H9 (cell line): ENCODE measurements around the gene SMIM12. TPM values are rescaled to one million over a fixed set of nuclear protein-coding genes. Genes with fewer than 3 reads are reported as not detected.

Experiments used
- DNase-seq: peaks from one replicate; pipeline ENCODE4 v3.0.0-alpha.2; 2017
- H2AFZ ChIP-seq: one replicate; pipeline ENCODE4 v1.6.1; 2013; ENCODE audit warnings: mild to moderate bottlenecking, low read length, control low read depth, moderate library complexity
- H2AK5ac ChIP-seq: 2 replicates; pipeline ENCODE4 v1.6.1; 2013; ENCODE audit warnings: low read length, control low read depth, mixed read lengths; ENCODE audit not compliant: insufficient read length
- H2BK120ac ChIP-seq: one replicate; pipeline ENCODE4 v1.6.1; 2013; ENCODE audit warnings: low read depth, mild to moderate bottlenecking, low read length, control low read depth, inconsistent platforms; ENCODE audit not compliant: poor library complexity, severe bottlenecking
- H2BK12ac ChIP-seq: 2 replicates; pipeline ENCODE4 v1.6.1; 2013; ENCODE audit warnings: low read length, control low read depth, mixed read lengths, low read depth; ENCODE audit not compliant: insufficient read length
- H2BK15ac ChIP-seq: 2 replicates; pipeline ENCODE4 v1.6.1; 2013; ENCODE audit warnings: low read depth, low read length, control low read depth
- H2BK20ac ChIP-seq: one replicate; pipeline ENCODE4 v1.6.1; 2013; ENCODE audit warnings: low read depth, mild to moderate bottlenecking, low read length, control low read depth, inconsistent platforms; ENCODE audit not compliant: poor library complexity, severe bottlenecking
- H2BK5ac ChIP-seq: 2 replicates; pipeline ENCODE4 v1.6.1; 2013; ENCODE audit warnings: low read length, control low read depth, mixed read lengths; ENCODE audit not compliant: insufficient read length
- H3K14ac ChIP-seq: 2 replicates; pipeline ENCODE4 v1.6.1; 2013; ENCODE audit warnings: low read length, control low read depth; ENCODE audit not compliant: insufficient read depth
- H3K18ac ChIP-seq: 2 replicates; pipeline ENCODE4 v1.6.1; 2013; ENCODE audit warnings: low read depth, mild to moderate bottlenecking, mixed read lengths, low read length, control low read depth; ENCODE audit not compliant: insufficient read length
- H3K23ac ChIP-seq: 2 replicates; pipeline ENCODE4 v1.6.1; 2013; ENCODE audit warnings: low read length, control low read depth, mixed read lengths, low read depth; ENCODE audit not compliant: insufficient read length
- H3K23me2 ChIP-seq: 2 replicates; pipeline ENCODE4 v1.6.1; 2013; ENCODE audit warnings: low read depth, mild to moderate bottlenecking, mixed read lengths, low read length, control low read depth; ENCODE audit not compliant: insufficient read length, poor library complexity, severe bottlenecking
- H3K27ac ChIP-seq: 2 replicates; pipeline ENCODE4 v1.5.1; 2013; ENCODE audit warnings: low read length, control low read depth, mixed read lengths, low read depth; ENCODE audit not compliant: insufficient read length
- H3K27me3 ChIP-seq: 2 replicates; pipeline ENCODE4 v1.6.1; 2013; ENCODE audit warnings: low read length, control low read depth, inconsistent platforms; ENCODE audit not compliant: insufficient read depth
- H3K4ac ChIP-seq: 2 replicates; pipeline ENCODE4 v1.6.1; 2013; ENCODE audit warnings: low read depth, mild to moderate bottlenecking, control low read depth, inconsistent platforms, low read length, moderate library complexity
- H3K4me1 ChIP-seq: 2 replicates; pipeline ENCODE4 v1.6.1; 2013; ENCODE audit warnings: low read length, control low read depth, inconsistent platforms; ENCODE audit not compliant: insufficient read depth
- H3K4me2 ChIP-seq: 2 replicates; pipeline ENCODE4 v1.6.1; 2013; ENCODE audit warnings: low read length, control low read depth, mixed read lengths; ENCODE audit not compliant: insufficient read length, insufficient read depth
- H3K56ac ChIP-seq: 2 replicates; pipeline ENCODE4 v1.6.1; 2013; ENCODE audit warnings: low read depth, mild to moderate bottlenecking, mixed read lengths, low read length, control low read depth; ENCODE audit not compliant: insufficient read length
- H3K79me1 ChIP-seq: 2 replicates; pipeline ENCODE4 v1.6.1; 2013; ENCODE audit warnings: low read depth, mild to moderate bottlenecking, moderate library complexity, low read length, control low read depth, inconsistent platforms; ENCODE audit not compliant: insufficient read depth, poor library complexity, severe bottlenecking
- H3K79me2 ChIP-seq: 2 replicates; pipeline ENCODE4 v1.6.1; 2013; ENCODE audit warnings: low read length, control low read depth, inconsistent platforms; ENCODE audit not compliant: insufficient read depth
- H3K9ac ChIP-seq: 2 replicates; pipeline ENCODE4 v1.6.1; 2013; ENCODE audit warnings: low read length, control low read depth, mixed read lengths; ENCODE audit not compliant: insufficient read length; ENCODE audit errors: extremely low read depth
- H3K9me3 ChIP-seq: one replicate; pipeline ENCODE4 v1.6.1; 2013; ENCODE audit warnings: low read depth, low read length, inconsistent platforms; ENCODE audit not compliant: control insufficient read depth
- H3T11ph ChIP-seq: one replicate; pipeline ENCODE4 v1.6.1; 2013; ENCODE audit warnings: mild to moderate bottlenecking, low read length, control low read depth, inconsistent platforms
- H4K20me1 ChIP-seq: one replicate; pipeline ENCODE4 v1.6.1; 2013; ENCODE audit not compliant: control insufficient read depth, insufficient read length, insufficient read depth
- H4K5ac ChIP-seq: 2 replicates; pipeline ENCODE4 v1.6.1; 2013; ENCODE audit warnings: low read depth, mild to moderate bottlenecking, mixed read lengths, low read length, control low read depth; ENCODE audit not compliant: insufficient read length
- H4K8ac ChIP-seq: replicated peaks from 2 replicates; pipeline ENCODE4 v1.6.1; 2013; ENCODE audit warnings: low read length, control low read depth, mixed read lengths, low read depth; ENCODE audit not compliant: insufficient read length
- H4K91ac ChIP-seq: 2 replicates; pipeline ENCODE4 v1.6.1; 2013; ENCODE audit warnings: low read depth, mild to moderate bottlenecking, moderate library complexity, mixed read lengths, low read length, control low read depth; ENCODE audit not compliant: insufficient read length
- H3K27ac Mint-ChIP-seq, 3 experiments: 2 replicates in 2 of 3; 3 replicates in 1 of 3; pipeline ENCODE4 v1.8.0; 2020 to 2021; ENCODE audit warnings: mixed read lengths in 3 of 3, mild to moderate bottlenecking in 1 of 3, moderate library complexity in 1 of 3
- H3K27me3 Mint-ChIP-seq: 2 replicates; pipeline ENCODE4 v1.8.0; 2021; ENCODE audit warnings: low read depth, mild to moderate bottlenecking, moderate library complexity, mixed read lengths
- H3K36me3 Mint-ChIP-seq, 3 experiments: 2 replicates in 2 of 3; 3 replicates in 1 of 3; pipeline ENCODE4 v1.8.0; 2020 to 2021; ENCODE audit warnings: low read depth in 3 of 3, mixed read lengths in 3 of 3; ENCODE audit not compliant: insufficient read depth in 1 of 3
- H3K4me1 Mint-ChIP-seq, 2 experiments: 2 replicates each; pipeline ENCODE4 v1.8.0; 2020; ENCODE audit warnings: mixed read lengths in 2 of 2
- H3K4me3 Mint-ChIP-seq, 2 experiments: 2 replicates in 1 of 2; 3 replicates in 1 of 2; pipeline ENCODE4 v1.8.0; 2020 to 2021; ENCODE audit warnings: mild to moderate bottlenecking in 2 of 2, mixed read lengths in 2 of 2, moderate library complexity in 1 of 2
- H3K9me3 Mint-ChIP-seq, 2 experiments: 2 replicates in 1 of 2; 3 replicates in 1 of 2; pipeline ENCODE4 v1.8.0; 2020; ENCODE audit warnings: mild to moderate bottlenecking in 2 of 2, mixed read lengths in 2 of 2, moderate library complexity in 1 of 2
- WGBS: extraction: QIAGEN DNeasy Blood & Tissue Kit; methylation state at CpG from one replicate; pipeline ENCODE4 v1.1.7; 2013; ENCODE audit warnings: missing lambda C conversion rate, low lambda C conversion rate, mixed read lengths; ENCODE audit not compliant: insufficient read length; ENCODE audit errors: extremely low coverage; 5-methylcytosine and 5-hydroxymethylcytosine counted together
- total RNA-seq: library from RNA; stranded (reverse); gene quantifications from 2 replicates; pipeline ENCODE4 v1.2.1, GENCODE V29; 2021
- TF ChIP-seq, protein P1 (sequence below): fragments of 200-600 bp; sonication (generic); conservative IDR thresholded peaks from 3 replicates; pipeline ENCODE4 v1.8.0; 2021; ENCODE audit warnings: antibody characterized with exemption, mild to moderate bottlenecking

Gene SMIM12
- total RNA-seq, 1 experiment from 2014 or later: 40.9 TPM

DNA sequence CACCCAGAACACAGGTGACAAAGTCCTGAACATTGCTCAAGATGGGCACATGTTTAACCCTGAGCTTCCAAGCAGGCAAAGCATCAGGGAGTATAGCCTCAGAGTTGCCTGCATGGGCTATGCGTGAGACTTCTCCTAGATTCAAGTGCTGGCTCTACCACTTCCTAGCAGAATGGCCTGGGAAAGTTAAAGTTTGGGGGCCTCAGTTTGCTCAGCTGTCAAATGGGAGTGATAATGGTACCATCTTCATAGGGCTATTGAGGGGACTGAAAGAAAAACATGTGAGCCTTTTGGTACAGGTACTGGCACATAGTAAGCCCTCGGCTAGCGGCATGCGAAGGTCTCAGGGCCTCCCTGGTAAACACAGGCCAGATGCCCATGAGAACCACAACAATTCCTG, 28.0 kb upstream of the SMIM12 start:
- Histone ChIP-seq H2BK5ac (no peak overlapping the region), H3K23me2 (peaks cover 4% of the 10 kb centered on the region), H2BK12ac (no peak overlapping the region), H3K18ac (no peak overlapping the region), H3K56ac (no peak overlapping the region), H2BK20ac (no peak overlapping the region), H4K20me1 (no peaks in the 10 kb centered on the region), H4K5ac (no peak overlapping the region), H3K4me2 (no peak overlapping the region), H3T11ph (no peak overlapping the region), H4K91ac (no peak overlapping the region), H3K9me3 (no peaks in the 10 kb centered on the region), H3K4ac (no peak overlapping the region), H3K14ac (no peak overlapping the region), H4K8ac (no peak overlapping the region), H3K4me1 (no peaks in the 10 kb centered on the region), H2AK5ac (no peak overlapping the region), H3K23ac (no peak overlapping the region), H3K27me3 (no peaks in the 10 kb centered on the region; the same call in 1 of the 2 replicates), H3K79me2 (no peaks in the 10 kb centered on the region), H2BK120ac (no peak overlapping the region), H3K27ac (no peak overlapping the region), H2AFZ (no peak overlapping the region), H3K79me1 (no peaks in the 10 kb centered on the region), H3K9ac (no peak overlapping the region), H2BK15ac (no peak overlapping the region)
- DNase-seq: no peak
- no CpG with 5 or more reads among the region's 4 CpGs for WGBS
- Mint-ChIP-seq H3K9me3 (peaks cover 8 to 12% of the 10 kb centered on the region in 2 experiments), H3K36me3 (peaks cover 0 to 12% (median 5%) of the 10 kb centered on the region in 3 experiments; a peak in 6 of 7 replicates), H3K4me1 (peaks cover 7% of the 10 kb centered on the region in 2 experiments), H3K27ac (no peak overlapping the region), H3K4me3 (no peak overlapping the region), H3K27me3 (peaks cover 73% of the 10 kb centered on the region)
- TF ChIP-seq, protein P1, sequence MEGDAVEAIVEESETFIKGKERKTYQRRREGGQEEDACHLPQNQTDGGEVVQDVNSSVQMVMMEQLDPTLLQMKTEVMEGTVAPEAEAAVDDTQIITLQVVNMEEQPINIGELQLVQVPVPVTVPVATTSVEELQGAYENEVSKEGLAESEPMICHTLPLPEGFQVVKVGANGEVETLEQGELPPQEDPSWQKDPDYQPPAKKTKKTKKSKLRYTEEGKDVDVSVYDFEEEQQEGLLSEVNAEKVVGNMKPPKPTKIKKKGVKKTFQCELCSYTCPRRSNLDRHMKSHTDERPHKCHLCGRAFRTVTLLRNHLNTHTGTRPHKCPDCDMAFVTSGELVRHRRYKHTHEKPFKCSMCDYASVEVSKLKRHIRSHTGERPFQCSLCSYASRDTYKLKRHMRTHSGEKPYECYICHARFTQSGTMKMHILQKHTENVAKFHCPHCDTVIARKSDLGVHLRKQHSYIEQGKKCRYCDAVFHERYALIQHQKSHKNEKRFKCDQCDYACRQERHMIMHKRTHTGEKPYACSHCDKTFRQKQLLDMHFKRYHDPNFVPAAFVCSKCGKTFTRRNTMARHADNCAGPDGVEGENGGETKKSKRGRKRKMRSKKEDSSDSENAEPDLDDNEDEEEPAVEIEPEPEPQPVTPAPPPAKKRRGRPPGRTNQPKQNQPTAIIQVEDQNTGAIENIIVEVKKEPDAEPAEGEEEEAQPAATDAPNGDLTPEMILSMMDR: no peak
